ENCODE measurements around the gene ATG2B.

The ATG2B gene

GRCh38 chr14:96257056-96257455, 106.1 kb downstream of the ATG2B start:
- H3K4me3 ChIP-seq (ENCODE audit: insufficient read depth, low read depth, low read length): no peak overlapping the region
- no peaks in the 10 kb centered on the region for H3K9me3 ChIP-seq (ENCODE audit: control insufficient read depth, low read length)
- H3K27ac ChIP-seq (ENCODE audit: insufficient read depth, low read depth, low read length, poor library complexity, severe bottlenecking): no peak overlapping the region
- WGBS, 2 experiments: 88 to 90% methylated on average over 8 of the region's 8 CpGs
- H3K4me1 ChIP-seq (ENCODE audit: control insufficient read depth, insufficient read depth, low read length): no peaks in the 10 kb centered on the region
- H3K36me3 ChIP-seq (ENCODE audit: control insufficient read depth, insufficient read depth, low read length): no peaks in the 10 kb centered on the region
- H3K27me3 ChIP-seq (ENCODE audit: control insufficient read depth, insufficient read depth, low read length, poor library complexity, severe bottlenecking): no peaks in the 10 kb centered on the region

GRCh38 chr14:96256407-96256806, 106.7 kb downstream of the ATG2B start:
- no peaks in the 10 kb centered on the region for H3K36me3 ChIP-seq (ENCODE audit: control insufficient read depth, insufficient read depth, low read length)
- H3K27ac ChIP-seq (ENCODE audit: insufficient read depth, low read depth, low read length, poor library complexity, severe bottlenecking): no peak overlapping the region
- H3K27me3 ChIP-seq (ENCODE audit: control insufficient read depth, insufficient read depth, low read length, poor library complexity, severe bottlenecking): no peaks in the 10 kb centered on the region
- H3K4me1 ChIP-seq (ENCODE audit: control insufficient read depth, insufficient read depth, low read length): no peaks in the 10 kb centered on the region
- WGBS, 2 experiments: 89 to 96% methylated on average over 4 of the region's 4 CpGs
- H3K4me3 ChIP-seq (ENCODE audit: insufficient read depth, low read depth, low read length): no peak overlapping the region
- H3K9me3 ChIP-seq (ENCODE audit: control insufficient read depth, low read length): no peaks in the 10 kb centered on the region

GRCh38 chr14:96255501-96256366, 107.4 kb downstream of the ATG2B start, which contains the start of gene BDKRB1:
Gene BDKRB1, plus strand, starts transcription at chr14:96256210. Its CDS starts 7,473 bp downstream, at chr14:96263683.
- Histone ChIP-seq H3K4me1 (ENCODE audit: control insufficient read depth, insufficient read depth, low read length) (no peaks in the 10 kb centered on the region), H3K4me3 (ENCODE audit: insufficient read depth, low read depth, low read length) (no peak within 1 kb of the TSS), H3K9me3 (ENCODE audit: control insufficient read depth, low read length) (no peaks in the 10 kb centered on the region), H3K27me3 (ENCODE audit: control insufficient read depth, insufficient read depth, low read length, poor library complexity, severe bottlenecking) (no peaks in the 10 kb centered on the region), H3K27ac (ENCODE audit: insufficient read depth, low read depth, low read length, poor library complexity, severe bottlenecking) (no peak within 1 kb of the TSS), H3K36me3 (ENCODE audit: control insufficient read depth, insufficient read depth, low read length) (no peaks in the 10 kb centered on the region)
- WGBS, 2 experiments: 93 to 95% methylated on average over 11 to 12 of the region's 12 CpGs

GRCh38 chr14:96254687-96255086, 108.5 kb downstream of the ATG2B start:
- Histone ChIP-seq H3K4me3 (ENCODE audit: insufficient read depth, low read depth, low read length) (no peak overlapping the region), H3K27me3 (ENCODE audit: control insufficient read depth, insufficient read depth, low read length, poor library complexity, severe bottlenecking) (no peaks in the 10 kb centered on the region), H3K4me1 (ENCODE audit: control insufficient read depth, insufficient read depth, low read length) (no peaks in the 10 kb centered on the region), H3K27ac (ENCODE audit: insufficient read depth, low read depth, low read length, poor library complexity, severe bottlenecking) (no peak overlapping the region), H3K9me3 (ENCODE audit: control insufficient read depth, low read length) (no peaks in the 10 kb centered on the region), H3K36me3 (ENCODE audit: control insufficient read depth, insufficient read depth, low read length) (no peaks in the 10 kb centered on the region)
- WGBS, 2 experiments: 91% methylated on average over 11 of the region's 11 CpGs

GRCh38 chr14:96252999-96253539, 110.1 kb downstream of the ATG2B start:
- H3K27me3 ChIP-seq (ENCODE audit: control insufficient read depth, insufficient read depth, low read length, poor library complexity, severe bottlenecking): no peaks in the 10 kb centered on the region
- 82 to 85% methylated on average over 9 of the region's 9 CpGs for WGBS, 2 experiments
- no peak overlapping the region for H3K4me3 ChIP-seq (ENCODE audit: insufficient read depth, low read depth, low read length)
- no peak overlapping the region for H3K27ac ChIP-seq (ENCODE audit: insufficient read depth, low read depth, low read length, poor library complexity, severe bottlenecking)
- H3K4me1 ChIP-seq (ENCODE audit: control insufficient read depth, insufficient read depth, low read length): no peaks in the 10 kb centered on the region
- no peaks in the 10 kb centered on the region for H3K9me3 ChIP-seq (ENCODE audit: control insufficient read depth, low read length)
- H3K36me3 ChIP-seq (ENCODE audit: control insufficient read depth, insufficient read depth, low read length): no peaks in the 10 kb centered on the region

GRCh38 chr14:96252323-96252998, 110.7 kb downstream of the ATG2B start:
- H3K36me3 ChIP-seq (ENCODE audit: control insufficient read depth, insufficient read depth, low read length): no peaks in the 10 kb centered on the region
- no peak overlapping the region for H3K27ac ChIP-seq (ENCODE audit: insufficient read depth, low read depth, low read length, poor library complexity, severe bottlenecking)
- H3K4me3 ChIP-seq (ENCODE audit: insufficient read depth, low read depth, low read length): no peak overlapping the region
- no peaks in the 10 kb centered on the region for H3K27me3 ChIP-seq (ENCODE audit: control insufficient read depth, insufficient read depth, low read length, poor library complexity, severe bottlenecking)
- no peaks in the 10 kb centered on the region for H3K9me3 ChIP-seq (ENCODE audit: control insufficient read depth, low read length)
- WGBS, 2 experiments: 94% methylated on average over 19 of the region's 19 CpGs
- H3K4me1 ChIP-seq (ENCODE audit: control insufficient read depth, insufficient read depth, low read length): no peaks in the 10 kb centered on the region

- 95 to 98% methylated on average over 4 of the region's 4 CpGs for WGBS, 2 experiments
- Histone ChIP-seq H3K27ac (ENCODE audit: insufficient read depth, low read depth, low read length, poor library complexity, severe bottlenecking) (no peak overlapping the region), H3K4me1 (ENCODE audit: control insufficient read depth, insufficient read depth, low read length) (no peaks in the 10 kb centered on the region), H3K4me3 (ENCODE audit: insufficient read depth, low read depth, low read length) (no peak overlapping the region), H3K36me3 (ENCODE audit: control insufficient read depth, insufficient read depth, low read length) (no peaks in the 10 kb centered on the region), H3K9me3 (ENCODE audit: control insufficient read depth, low read length) (no peaks in the 10 kb centered on the region), H3K27me3 (ENCODE audit: control insufficient read depth, insufficient read depth, low read length, poor library complexity, severe bottlenecking) (no peaks in the 10 kb centered on the region)
These were observed 111.4 kb downstream of the ATG2B start for GRCh38 chr14:96251656-96252155.

GRCh38 chr14:96250485-96250884, 112.7 kb downstream of the ATG2B start:
- Histone ChIP-seq H3K9me3 (ENCODE audit: control insufficient read depth, low read length) (no peaks in the 10 kb centered on the region), H3K4me3 (ENCODE audit: insufficient read depth, low read depth, low read length) (no peak overlapping the region), H3K27ac (ENCODE audit: insufficient read depth, low read depth, low read length, poor library complexity, severe bottlenecking) (no peak overlapping the region), H3K36me3 (ENCODE audit: control insufficient read depth, insufficient read depth, low read length) (no peaks in the 10 kb centered on the region), H3K27me3 (ENCODE audit: control insufficient read depth, insufficient read depth, low read length, poor library complexity, severe bottlenecking) (no peaks in the 10 kb centered on the region), H3K4me1 (ENCODE audit: control insufficient read depth, insufficient read depth, low read length) (no peaks in the 10 kb centered on the region)
- 69 to 78% methylated on average over 3 of the region's 3 CpGs for WGBS, 2 experiments

- Histone ChIP-seq H3K27me3 (ENCODE audit: control insufficient read depth, insufficient read depth, low read length, poor library complexity, severe bottlenecking) (no peaks in the 10 kb centered on the region), H3K9me3 (ENCODE audit: control insufficient read depth, low read length) (no peaks in the 10 kb centered on the region), H3K27ac (ENCODE audit: insufficient read depth, low read depth, low read length, poor library complexity, severe bottlenecking) (no peak overlapping the region), H3K36me3 (ENCODE audit: control insufficient read depth, insufficient read depth, low read length) (no peaks in the 10 kb centered on the region), H3K4me1 (ENCODE audit: control insufficient read depth, insufficient read depth, low read length) (no peaks in the 10 kb centered on the region), H3K4me3 (ENCODE audit: insufficient read depth, low read depth, low read length) (no peak overlapping the region)
- 93 to 96% methylated on average over 5 of the region's 5 CpGs for WGBS, 2 experiments
These were observed 114.1 kb downstream of the ATG2B start for GRCh38 chr14:96249029-96249428.

GRCh38 chr14:96247031-96247430, 116.1 kb downstream of the ATG2B start:
- Histone ChIP-seq H3K4me3 (ENCODE audit: insufficient read depth, low read depth, low read length) (no peak overlapping the region), H3K36me3 (ENCODE audit: control insufficient read depth, insufficient read depth, low read length) (no peaks in the 10 kb centered on the region), H3K27ac (ENCODE audit: insufficient read depth, low read depth, low read length, poor library complexity, severe bottlenecking) (no peak overlapping the region), H3K27me3 (ENCODE audit: control insufficient read depth, insufficient read depth, low read length, poor library complexity, severe bottlenecking) (no peaks in the 10 kb centered on the region), H3K9me3 (ENCODE audit: control insufficient read depth, low read length) (no peaks in the 10 kb centered on the region), H3K4me1 (ENCODE audit: control insufficient read depth, insufficient read depth, low read length) (no peaks in the 10 kb centered on the region)
- WGBS, 2 experiments: 94 to 95% methylated on average over 6 of the region's 6 CpGs

Measured in ectodermal cell (in vitro differentiated cells).